Stimulated activated CD4-positive, alpha-beta T cell treated with anti-CD3 and anti-CD28 coated beads, Interleukin-2, amount 100 ng/mL, for 24 hours (primary cell): Measurements from ENCODE around the gene UNC5B.

Source experiments
- DNase-seq, 2 donors: peaks; one replicate each; pipeline ENCODE4 v3.0.0-alpha.2; 2020

The UNC5B gene

GRCh38 chr10:71255808-71256660 lies 43.7 kb downstream of the UNC5B start:
- no peak for DNase-seq

DNA sequence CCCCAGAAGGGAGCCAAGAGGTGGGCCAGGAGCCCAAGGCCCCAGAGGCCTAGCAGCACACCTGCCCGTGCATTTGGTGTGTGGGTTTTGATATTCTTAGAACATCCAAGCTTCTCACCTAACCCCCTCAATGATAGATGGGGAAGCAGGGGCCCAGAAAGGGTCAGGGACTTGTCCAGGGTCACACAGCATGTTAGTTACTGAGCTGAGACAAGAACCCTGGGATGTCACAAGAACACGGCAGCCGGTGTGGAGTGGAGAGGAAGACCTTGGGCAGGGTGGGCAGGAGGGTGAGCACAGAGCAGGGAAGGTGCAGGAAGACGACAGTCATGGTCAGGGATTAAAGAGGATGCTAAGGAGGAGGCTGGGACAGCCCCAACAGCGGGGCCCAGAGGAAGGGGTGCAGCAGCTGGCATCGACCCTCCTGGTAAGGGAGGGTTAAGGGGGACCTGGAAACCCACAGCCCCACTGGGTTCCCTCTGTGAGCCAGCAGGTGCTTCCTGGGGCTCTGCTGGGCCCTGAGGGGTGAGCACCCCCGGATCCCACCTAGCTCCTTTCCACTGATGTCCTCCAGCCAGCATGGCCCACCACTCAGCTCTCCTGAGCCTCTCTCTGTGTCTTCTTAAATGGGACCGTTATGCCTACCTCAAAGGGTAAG lies 44.4 kb downstream of the UNC5B start:
- no peak for DNase-seq

DNA sequence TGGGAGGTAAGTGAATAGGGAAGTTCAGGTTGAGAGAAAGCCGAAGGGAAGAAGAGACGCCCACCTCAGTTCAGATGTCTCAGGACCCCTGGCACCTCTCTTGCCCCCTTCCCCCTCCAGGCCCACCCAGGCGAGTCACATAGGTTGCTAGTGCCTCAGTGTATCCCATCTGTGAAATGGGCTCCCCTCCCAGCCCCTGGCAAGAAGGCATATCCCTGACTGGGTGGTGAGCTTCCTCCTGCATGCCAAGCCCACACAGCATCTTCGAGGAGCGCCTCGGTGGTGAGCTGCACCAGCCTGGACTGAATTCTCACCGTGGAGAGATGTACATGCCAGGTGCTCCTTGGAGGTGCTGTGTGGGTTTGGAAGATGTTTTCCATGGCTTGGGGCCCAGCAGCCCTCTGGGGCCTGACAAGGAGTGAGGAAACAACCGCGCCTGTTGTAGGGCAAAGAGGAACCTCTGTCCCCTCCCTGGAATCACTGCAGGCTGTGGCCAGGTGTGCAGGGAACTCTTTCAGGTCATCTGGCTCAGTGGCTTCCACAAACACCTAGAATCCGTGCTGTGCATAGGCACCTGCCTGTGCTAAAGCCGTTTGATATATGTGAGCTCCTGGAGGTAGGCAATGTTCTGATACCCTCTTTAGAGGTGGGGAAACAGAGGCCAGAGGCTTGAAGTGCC lies 45.1 kb downstream of the UNC5B start:
- no peak for DNase-seq

GRCh38 chr10:71258046-71258445 lies 45.7 kb downstream of the UNC5B start:
- no peak for DNase-seq

DNA sequence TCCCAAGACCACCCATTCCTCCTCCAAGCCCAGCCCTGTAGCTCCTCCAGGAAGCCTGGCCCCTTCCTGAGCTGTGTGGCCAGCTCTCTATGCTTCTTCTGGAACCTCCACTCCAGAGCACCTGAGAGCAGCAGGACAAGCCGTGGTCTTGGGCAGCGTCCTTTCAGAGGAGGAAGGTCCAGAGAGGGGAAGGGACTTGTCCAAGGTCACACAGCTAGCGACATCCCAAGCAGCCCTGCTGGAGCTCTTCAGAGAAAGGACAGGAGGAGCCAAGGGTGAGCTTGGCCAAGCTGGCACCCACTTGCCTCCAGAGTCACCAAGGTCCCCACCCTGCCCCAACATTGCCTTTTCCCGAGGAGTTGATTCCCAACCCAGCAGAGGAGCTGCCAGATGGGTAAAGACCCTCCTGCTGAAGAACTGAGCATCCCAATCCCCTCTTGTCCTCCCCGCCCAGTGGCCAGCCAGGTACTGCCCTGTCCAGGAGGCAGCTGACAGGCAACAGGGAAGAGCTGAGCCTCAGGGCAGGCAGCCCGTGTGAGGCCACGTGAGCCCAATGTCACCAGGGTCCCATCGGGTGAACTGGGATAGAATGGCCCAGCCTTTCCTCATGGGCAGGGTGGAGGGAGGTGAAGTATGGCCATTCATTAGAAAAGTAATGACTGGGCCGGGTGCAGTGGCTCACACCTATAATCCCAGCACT lies 46.2 kb downstream of the UNC5B start:
- DNase-seq, result no peak

DNA sequence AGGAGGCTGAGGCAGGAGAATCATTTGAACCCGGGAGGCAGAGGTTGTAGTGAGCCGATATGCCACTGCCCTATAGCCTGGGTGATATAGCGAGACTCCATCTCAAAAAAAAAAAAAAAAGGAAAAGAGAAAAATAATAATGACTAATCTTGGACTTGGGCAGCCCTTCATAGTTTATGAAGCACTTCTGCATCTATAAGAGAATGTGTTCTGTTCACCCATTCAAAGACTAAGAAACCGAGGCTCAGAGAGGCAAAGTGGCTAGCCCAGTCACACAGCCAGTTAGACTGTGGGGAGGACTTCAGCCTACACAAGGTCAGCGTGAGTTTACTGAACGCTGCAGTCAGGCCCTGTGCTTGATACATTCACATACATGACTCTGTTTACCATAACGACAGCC lies 46.9 kb downstream of the UNC5B start:
- DNase-seq, result no peak

DNA sequence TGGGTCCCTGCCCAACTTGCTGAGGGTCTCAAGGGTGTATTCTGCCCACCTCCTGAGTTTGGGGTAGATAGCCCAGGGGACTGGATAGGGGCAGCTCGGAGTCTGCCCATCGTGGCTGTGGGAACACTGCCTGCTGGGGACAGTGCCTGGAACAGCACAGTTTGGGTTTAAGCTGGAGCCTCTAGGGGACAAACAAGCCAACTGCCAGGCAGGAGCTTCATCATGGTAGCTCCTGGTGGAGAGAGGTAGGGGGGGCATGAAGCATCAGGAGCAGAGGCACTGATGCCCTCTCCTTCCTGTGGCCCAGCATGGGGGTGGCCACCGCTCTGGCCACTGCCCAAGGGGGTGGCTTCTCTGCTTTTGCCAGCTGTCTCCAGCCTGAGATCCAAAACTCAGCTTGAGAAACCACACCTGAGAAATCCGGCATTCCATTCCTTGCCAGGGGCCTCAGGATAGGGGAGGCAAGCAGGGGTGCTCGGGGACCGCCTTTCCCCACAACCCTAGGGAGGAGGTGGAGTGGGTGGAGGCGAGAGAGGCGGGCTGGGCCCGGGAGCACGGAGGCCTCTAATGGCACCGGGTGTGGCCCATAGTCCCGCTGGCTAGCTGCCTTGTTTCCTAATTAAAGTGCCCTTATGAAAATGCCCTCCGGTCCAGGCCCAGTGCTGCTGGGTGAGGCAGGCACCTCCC lies 47.6 kb downstream of the UNC5B start:
- no peak for DNase-seq

DNA sequence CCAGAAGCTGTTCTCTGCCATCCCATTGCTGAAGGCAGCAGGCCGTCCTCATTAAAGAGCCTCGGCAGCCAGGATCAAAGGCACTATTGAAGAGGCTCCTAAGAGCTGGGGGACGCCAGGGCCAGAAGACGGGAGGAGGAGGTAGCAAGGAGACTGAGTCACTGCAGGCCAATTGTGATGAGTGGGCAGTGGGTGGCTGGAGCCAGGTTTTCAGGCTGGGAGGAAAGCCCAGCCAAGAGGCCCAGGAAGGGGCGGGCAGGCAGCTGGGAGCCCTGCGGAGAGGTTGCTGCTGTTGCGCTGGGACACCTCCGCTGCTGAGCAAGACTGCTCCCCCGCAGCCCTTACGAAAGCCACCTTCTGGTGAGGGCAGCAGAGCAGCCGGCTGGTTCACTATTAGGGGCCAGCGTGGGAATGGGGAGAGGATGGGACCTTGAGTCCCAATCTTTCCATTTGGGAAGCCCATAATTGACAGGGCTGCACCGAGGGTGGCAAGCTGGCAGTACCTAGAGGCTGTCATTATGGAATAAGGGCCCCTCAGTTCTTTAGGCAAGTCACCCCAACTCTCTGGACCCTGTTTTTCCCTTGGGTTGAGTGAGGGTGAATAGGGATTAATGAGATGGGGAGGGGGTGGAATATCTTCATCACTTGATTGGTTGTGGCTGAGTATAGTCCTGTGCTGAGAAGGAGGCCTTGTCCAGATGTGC lies 48.4 kb downstream of the UNC5B start:
- DNase-seq, result no peak

DNA sequence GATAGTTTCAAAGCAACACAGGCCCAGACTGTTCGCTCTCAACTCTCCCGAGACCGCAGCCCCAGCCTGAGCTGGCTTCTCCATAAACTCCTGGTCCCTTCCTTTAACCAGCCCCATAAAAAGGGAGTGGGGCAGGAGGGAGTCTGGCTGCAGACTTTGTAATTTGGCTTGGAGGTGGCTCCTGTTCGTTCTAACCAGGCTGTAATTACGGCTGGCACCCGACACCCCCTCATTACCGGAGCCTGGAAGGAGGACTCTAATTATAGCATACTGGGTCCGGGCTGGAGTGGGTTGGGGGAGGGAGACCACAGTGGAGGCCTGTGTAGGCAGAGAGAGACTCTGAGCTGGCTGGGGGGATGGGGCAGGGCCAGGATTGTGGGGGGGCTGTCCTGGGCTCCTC lies 49.7 kb downstream of the UNC5B start:
- no peak for DNase-seq

DNA sequence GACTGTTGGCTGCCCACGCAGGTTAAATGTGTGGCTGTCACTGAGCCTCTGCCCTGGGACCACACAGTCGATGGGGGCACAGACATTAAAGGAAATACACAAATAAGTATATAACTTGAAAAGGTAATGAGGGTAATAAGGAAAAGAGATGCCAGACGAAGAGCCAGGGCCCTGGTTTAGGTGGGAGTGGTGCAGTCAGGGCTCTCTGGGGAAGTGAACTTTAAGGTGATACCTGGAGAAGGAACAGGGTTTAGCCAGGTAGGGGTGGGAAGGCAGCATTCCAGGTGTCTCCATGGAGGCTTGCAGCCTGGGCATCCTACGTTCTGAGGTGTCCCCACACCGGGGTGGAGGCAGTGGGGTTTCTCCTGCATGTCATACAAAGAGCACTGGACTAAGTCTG lies 50.4 kb downstream of the UNC5B start:
- no peak for DNase-seq

DNA sequence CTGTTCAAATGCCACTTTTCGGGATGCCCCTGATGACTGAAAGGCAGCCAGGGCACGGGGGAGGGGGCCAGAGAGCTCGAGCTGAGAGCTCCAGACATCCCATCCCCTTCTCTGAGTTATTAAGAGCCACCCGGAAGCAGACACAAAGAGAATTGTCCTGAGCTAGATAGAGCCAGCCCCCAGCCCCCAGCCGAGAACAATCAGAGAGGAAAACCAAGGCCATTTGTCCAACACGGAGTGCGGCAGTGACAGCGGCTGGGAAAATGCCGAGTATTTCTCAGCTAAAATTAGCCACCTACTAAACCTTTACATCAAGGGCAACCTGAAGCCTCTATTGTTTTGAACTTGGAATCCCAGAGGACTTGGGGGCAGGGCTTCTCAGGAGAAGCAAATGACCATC lies 51.0 kb downstream of the UNC5B start:
- no peak for DNase-seq

DNA sequence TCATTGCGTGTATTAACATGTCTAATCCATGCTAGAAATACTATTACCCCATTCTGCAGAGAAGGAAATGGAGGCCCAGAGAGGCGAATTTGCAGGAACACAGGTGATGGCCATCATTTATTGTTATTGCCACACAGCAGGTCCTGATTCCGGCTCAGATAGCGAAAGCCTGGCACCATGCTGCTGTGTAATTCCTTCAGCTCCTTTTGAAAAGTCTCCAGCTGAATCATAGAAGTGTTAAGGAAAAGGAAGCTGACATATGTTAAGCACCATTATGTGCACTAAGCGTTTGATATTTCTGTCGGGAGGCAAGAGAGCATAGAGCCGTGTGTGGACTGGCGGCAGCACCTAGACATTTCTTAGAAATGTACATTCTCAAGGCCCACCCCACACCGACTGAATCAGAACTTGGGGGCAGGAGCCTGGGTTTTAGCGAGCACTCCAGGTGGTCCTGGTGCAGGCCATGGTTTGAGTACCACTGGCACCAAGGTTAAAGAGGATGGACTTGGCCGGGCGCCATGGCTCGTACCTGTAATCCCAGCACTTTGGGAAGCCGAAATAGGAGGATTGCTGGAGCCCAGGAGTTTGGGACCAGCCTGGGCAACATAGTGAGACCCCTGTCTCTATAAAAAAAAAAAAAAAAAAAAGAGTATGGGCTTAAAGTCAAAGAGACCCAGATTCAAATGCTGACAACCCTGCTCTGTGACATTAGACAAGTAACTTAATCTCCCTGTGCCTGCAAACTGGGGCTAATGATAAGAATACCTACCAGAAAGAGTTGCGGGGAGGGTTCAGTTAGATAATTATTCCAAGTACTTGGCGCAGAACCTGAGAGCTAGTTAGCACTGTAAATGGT lies 52.2 kb downstream of the UNC5B start:
- no peak for DNase-seq

DNA sequence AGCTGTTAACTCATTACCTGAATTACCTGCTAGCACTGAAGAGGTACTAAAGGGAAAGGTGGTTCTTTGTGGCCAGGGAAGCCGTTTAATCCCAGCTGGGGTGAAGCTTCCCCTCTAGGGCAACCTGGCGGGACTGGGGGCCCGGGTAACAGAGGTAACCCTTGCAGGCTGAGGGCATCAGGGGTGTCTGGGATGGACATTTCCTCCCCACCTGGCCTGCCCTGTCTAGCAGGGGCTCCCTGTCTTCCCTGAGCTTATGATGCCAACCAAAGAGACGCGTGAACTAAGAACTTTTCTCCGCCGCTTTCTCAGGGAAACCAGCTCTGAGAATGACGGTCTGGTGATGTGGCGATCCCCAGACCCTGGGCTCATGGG lies 52.8 kb downstream of the UNC5B start:
- DNase-seq, result no peak

DNA sequence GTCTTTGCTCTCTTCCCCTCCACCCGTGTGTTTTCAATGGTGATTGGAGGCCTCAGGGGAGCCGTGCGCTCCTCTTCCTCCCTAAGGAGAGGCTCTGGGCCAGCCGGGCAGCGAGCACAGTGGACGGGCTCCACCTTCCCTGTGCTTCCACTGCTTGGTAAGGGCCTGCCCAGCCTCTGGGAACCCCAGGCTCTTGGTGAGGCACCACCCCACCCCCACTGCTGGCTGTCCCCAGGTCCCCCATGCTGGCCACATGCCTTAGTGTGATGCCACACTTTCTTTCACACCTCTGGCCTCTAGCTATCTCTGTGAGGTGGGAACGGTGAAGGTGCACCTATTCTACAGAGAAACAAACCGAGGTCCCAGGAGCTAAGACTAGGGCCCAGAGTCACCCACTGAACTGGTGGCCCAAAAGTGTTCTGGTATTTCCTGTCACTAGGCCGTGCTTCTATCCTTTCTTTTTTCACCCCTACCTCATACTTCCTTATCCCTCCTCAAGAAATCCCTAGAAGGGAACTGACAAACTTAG lies 53.3 kb downstream of the UNC5B start:
- no peak for DNase-seq

- DNase-seq, result no peak
Observed at GRCh38 chr10:71266147-71266917, 54.0 kb downstream of the UNC5B start.

GRCh38 chr10:71266918-71267442 lies 54.6 kb downstream of the UNC5B start:
- DNase-seq, result no peak

GRCh38 chr10:71267508-71268240 lies 55.3 kb downstream of the UNC5B start:
- no peak for DNase-seq

DNA sequence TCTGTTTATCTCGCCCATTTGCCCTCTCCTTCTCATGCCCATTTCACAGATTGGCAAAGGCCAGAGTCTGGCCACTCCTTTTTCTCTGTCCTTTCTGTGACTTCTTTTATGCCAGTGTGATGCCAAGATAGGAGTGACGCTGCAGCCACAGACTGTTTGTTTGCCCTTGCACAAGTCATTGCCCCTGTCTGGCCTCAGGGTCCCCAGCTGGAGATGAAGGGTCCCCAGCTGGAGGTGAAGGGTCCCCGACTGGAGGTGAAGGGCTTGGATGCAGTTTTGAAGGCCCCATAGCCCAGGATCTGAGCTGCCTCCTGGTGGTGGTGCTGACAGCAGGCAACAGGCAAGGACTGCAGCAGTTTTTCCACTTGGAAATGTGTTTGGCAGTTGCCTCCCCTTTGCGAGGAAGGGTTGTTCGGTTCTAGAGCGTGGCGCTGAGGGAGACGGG lies 55.9 kb downstream of the UNC5B start:
- DNase-seq, result no peak

- no peak for DNase-seq
Observed at GRCh38 chr10:71268758-71269157, 56.4 kb downstream of the UNC5B start.
